GM12874 (cell line): ENCODE data around the gene SIX4.

ENCODE experiments used
- TF ChIP-seq, protein P1 (sequence below): IDR thresholded peaks from 2 replicates; pipeline ENCODE4 v1.5.1; 2011; ENCODE audit warnings: low read depth, mild to moderate bottlenecking, control low read depth, low read length, moderate library complexity; ENCODE audit not compliant: insufficient read depth

Gene SIX4

DNA sequence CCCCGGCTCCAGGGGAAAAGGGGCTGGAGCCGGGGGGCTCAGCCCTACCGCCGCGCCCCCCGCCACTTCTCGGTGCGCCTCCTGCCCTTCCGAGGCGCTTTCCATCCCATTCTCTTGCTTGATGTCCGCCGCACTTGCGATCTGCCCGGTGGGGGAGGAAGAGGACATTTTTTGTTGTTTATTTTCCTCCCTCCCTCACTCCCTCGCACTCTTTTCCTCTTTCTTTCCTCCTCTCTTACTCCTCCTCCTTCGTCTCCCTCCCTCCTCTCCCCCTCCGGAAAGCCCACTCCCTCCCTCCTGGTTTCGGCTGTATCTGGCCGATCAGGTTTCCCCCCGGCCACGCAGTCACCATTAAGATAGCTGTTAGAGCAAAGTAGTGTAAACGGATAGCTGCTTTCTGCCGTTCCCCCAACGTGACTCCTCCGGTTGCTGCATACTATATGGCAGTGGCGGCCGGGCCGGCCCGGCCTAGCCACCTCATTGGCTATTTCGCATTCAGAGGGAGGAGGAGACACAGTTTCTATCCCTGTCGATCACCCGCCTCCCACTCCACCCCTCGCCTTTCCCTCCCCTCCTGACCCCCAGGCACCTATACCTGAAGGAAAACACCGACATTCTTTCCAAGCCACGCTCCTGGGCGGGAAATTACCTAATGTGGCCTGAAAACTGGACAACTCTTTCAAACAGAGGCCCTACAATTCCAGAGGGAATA is at the start of gene SIX4:
TSS of gene SIX4 (minus strand) at position 445 of the 712 bp plus-strand sequence. CDS start at position 168, 277 bp downstream.
- TF ChIP-seq, protein P1, sequence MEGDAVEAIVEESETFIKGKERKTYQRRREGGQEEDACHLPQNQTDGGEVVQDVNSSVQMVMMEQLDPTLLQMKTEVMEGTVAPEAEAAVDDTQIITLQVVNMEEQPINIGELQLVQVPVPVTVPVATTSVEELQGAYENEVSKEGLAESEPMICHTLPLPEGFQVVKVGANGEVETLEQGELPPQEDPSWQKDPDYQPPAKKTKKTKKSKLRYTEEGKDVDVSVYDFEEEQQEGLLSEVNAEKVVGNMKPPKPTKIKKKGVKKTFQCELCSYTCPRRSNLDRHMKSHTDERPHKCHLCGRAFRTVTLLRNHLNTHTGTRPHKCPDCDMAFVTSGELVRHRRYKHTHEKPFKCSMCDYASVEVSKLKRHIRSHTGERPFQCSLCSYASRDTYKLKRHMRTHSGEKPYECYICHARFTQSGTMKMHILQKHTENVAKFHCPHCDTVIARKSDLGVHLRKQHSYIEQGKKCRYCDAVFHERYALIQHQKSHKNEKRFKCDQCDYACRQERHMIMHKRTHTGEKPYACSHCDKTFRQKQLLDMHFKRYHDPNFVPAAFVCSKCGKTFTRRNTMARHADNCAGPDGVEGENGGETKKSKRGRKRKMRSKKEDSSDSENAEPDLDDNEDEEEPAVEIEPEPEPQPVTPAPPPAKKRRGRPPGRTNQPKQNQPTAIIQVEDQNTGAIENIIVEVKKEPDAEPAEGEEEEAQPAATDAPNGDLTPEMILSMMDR, result no peak

DNA sequence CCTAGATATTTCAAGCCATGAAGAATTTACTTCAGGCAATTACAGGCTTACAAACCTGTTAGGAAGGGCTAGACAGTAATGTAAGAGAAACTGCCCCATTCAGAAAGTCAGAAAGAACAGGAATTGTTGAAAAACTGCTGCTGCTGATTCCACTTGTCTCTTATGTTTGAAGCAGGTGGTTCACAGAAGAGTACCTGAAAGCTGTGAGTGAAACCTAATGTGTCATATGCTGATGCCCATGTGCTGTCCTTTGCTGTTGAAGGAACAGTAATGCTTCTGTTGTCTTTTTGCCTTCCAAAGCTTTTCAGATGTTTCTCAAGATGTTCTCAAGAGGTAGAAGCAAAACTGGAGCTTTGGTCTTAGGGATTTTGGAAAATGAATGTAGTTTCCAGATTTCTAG is 49.4 kb upstream of the SIX4 start:
- TF ChIP-seq, protein P1, result no peak

DNA sequence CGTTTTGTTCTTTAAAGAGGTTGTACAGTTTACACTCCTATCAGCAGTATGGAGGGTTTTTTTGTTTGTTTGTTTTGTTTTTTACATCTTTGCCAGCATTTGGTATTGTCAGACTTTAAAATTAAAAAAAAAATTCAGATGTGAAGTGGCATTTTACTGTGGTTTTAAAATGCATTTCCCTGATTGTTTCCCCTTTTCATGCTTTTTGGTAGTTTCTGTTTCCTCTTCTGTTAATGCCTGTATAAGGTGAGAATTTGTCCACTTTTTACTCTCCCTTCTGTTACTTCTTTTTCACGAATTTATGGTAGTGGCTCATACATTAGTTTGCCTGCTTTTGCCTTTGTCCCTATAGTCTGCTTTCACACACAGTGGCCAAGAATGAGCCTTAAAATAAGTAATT is 47.0 kb upstream of the SIX4 start:
- TF ChIP-seq, protein P1, result no peak

DNA sequence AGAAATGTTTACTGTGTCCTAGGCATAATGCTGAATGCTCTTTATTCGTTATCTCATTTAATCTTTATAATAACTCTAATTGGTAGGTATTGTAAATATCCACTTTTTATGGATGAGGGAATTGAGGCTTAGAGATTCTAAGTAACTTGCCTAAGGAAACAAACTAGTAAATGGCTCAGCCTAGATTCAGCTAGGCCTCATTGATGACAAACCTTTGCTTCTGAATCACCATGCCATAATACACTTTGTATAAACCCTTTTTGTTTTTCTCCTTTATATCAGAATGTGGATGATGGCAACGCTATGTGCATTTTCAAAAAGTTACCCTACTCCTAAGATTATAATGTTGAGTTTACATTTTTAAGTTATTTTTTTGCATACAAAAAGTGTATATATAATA is 44.5 kb upstream of the SIX4 start:
- TF ChIP-seq, protein P1, result no peak

DNA sequence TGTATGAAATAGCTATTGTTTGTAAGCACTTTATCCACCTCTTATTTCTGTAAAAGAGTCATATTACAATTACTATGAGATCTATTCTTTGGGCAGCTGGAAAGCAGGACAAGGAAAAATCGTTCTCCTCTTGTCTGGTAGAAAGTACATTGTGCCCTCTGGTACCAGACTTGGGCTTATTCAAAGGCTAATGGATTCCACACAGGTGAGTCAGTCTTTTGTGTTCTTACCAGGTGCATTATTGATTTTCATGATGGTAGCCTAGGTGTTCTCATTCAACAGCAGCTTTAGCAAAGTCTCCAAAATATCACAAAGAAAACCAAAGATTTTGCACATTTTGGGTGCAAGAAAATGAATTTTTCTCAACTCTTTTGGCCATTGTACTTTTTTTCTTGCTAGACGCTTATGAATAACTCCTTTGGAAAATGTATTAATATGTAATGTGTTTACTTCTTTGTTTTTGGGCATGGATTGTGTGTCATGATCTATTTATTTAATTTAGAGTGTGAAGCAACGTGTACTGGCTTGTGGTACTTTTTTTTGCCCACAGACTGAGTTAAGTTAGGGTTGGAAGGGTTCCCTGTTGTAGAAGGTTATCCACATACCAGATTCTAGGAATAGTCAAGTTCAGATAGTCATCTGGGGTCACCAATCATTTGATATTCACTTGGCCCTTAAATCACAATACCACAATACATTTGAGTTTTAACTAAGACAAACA is 36.7 kb upstream of the SIX4 start:
- TF ChIP-seq, protein P1, result no peak

DNA sequence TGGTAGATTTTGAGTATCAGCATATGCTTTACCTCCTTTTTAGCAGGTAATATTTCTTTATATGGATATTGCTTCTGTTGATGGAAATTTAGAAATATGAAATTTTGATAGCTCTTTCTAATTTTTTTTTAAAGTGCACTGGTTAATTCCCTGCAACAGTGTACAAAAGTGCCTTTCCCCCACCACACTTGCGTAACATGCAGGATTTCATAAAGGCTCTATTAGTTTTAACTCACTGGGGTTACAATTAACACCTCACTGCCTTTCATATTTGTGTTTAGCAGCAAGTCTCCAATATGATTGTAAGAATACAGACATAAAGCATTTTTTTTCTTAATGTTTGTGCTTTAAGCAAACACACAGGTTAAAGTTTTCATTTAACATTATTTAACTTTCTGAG is 36.1 kb upstream of the SIX4 start:
- TF ChIP-seq, protein P1, result no peak

DNA sequence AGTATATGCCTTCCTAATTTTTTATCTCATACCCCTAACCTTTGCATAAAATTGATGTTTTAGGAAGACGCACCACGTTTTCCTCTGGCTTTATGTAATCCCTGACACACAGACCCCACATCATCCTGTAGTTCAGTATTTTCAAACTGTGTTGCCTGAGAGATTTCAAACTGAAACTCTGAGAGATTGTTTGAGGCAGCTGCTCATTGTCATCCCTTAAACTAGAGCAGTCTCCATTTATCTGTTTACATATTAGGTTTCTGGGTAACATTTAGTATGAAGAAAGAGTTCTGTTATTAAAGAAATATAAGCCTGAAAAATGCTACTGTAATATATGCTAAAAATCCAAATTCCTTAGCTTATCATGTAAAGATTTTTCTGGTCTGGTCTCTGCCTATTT is 34.7 kb upstream of the SIX4 start:
- TF ChIP-seq, protein P1, result no peak
